Activated CD8-positive, alpha-beta memory T cell treated with anti-CD3 and anti-CD28 coated beads, Interleukin-2, amount 10 ng/mL, durations not matched to agents 7 days and 5 days (primary cell): Measurements from ENCODE around the gene TMEM221. TPM values are rescaled to one million over a fixed set of nuclear protein-coding genes. Genes with fewer than 3 reads are reported as not detected.

Source experiments
- ATAC-seq: fragments of 150-1000 bp; cut with Tn5 transposase; one replicate; pipeline ENCODE4 v1.10.0; 2021; ENCODE audit warnings: moderate library complexity
- CTCF ChIA-PET: fragments of 350-600 bp; sonication (Branson Sonifier 250); formaldehyde crosslinking; loops from one replicate; lab custom pipeline; 2021; ENCODE audit warnings: antibody characterized with exemption; lab: Charles Lee
- DNase-seq: peaks from one replicate; pipeline ENCODE4 v3.0.0-alpha.2; 2020
- H3K27ac Mint-ChIP-seq: one replicate; pipeline ENCODE4 v1.8.0; 2021; ENCODE audit warnings: mild to moderate bottlenecking, mixed read lengths
- H3K27me3 Mint-ChIP-seq: one replicate; pipeline ENCODE4 v1.8.0; 2021; ENCODE audit warnings: mixed read lengths
- H3K36me3 Mint-ChIP-seq: one replicate; pipeline ENCODE4 v1.8.0; 2021; ENCODE audit warnings: mild to moderate bottlenecking, mixed read lengths
- H3K4me1 Mint-ChIP-seq: one replicate; pipeline ENCODE4 v1.8.0; 2021; ENCODE audit warnings: mixed read lengths
- H3K4me3 Mint-ChIP-seq: one replicate; pipeline ENCODE4 v1.8.0; 2021; ENCODE audit warnings: mild to moderate bottlenecking, moderate library complexity, mixed read lengths
- H3K9me3 Mint-ChIP-seq: one replicate; pipeline ENCODE4 v1.8.0; 2022; ENCODE audit warnings: low read depth, mixed read lengths
- total RNA-seq, 2 experiments: library from RNA; stranded (reverse); gene quantifications; one replicate each; pipeline ENCODE4 v1.2.3, GENCODE V29; 2021

The TMEM221 gene
- total RNA-seq, 2 experiments from 2014 or later = not detected

- peaks cover 33% of the 10 kb centered on the region for H3K27me3 Mint-ChIP-seq
- peak; percentile 75 for DNase-seq
- H3K36me3 Mint-ChIP-seq = no peaks in the 10 kb centered on the region
- no peak overlapping the region for H3K4me3 Mint-ChIP-seq
- ATAC-seq = peak; percentile 80
- no peaks in the 10 kb centered on the region for H3K9me3 Mint-ChIP-seq
- CTCF ChIA-PET = interaction anchor here (0.7 to 1.1 kb wide), 3 partner anchors 9 to 695 kb away, joined by 3 read pairs; no protein-coding TSS in a partner anchor
- H3K27ac Mint-ChIP-seq = no peak overlapping the region
- H3K4me1 Mint-ChIP-seq = peaks cover 22% of the 10 kb centered on the region
Measured at GRCh38 chr19:17450264-17451075, 2.0 kb upstream of the TMEM221 start.

GRCh38 chr19:17447704-17448130, 751 bp downstream of the TMEM221 start:
- CTCF ChIA-PET = interaction anchor here (1.1 to 1.3 kb wide), 4 partner anchors 18 to 126 kb away, joined by 3 to 4 read pairs (median 4); no protein-coding TSS in a partner anchor
- H3K27ac Mint-ChIP-seq = no peak overlapping the region
- H3K4me1 Mint-ChIP-seq = peaks cover 22% of the 10 kb centered on the region

GRCh38 chr19:17445526-17446165, 2.8 kb downstream of the TMEM221 start:
- no peak for DNase-seq
- Mint-ChIP-seq H3K27ac (no peak overlapping the region), H3K9me3 (no peaks in the 10 kb centered on the region), H3K27me3 (peaks cover 17% of the 10 kb centered on the region), H3K4me3 (no peak overlapping the region), H3K4me1 (peaks cover 15% of the 10 kb centered on the region), H3K36me3 (no peaks in the 10 kb centered on the region)
- no peak for ATAC-seq
- CTCF ChIA-PET = interaction anchor here (2.6 kb wide), 1 partner anchor 20 kb away, joined by 8 read pairs; no protein-coding TSS in a partner anchor

More at GRCh38 chr19:17447704-17448130, 751 bp downstream of the TMEM221 start:
- no peak for DNase-seq
- H3K4me3 Mint-ChIP-seq = no peak overlapping the region
- no peaks in the 10 kb centered on the region for H3K36me3 Mint-ChIP-seq
- H3K27me3 Mint-ChIP-seq = peaks cover 17% of the 10 kb centered on the region
- no peak for ATAC-seq
- H3K9me3 Mint-ChIP-seq = no peaks in the 10 kb centered on the region

GRCh38 chr19:17441241-17442021, 7.0 kb downstream of the TMEM221 start:
- CTCF ChIA-PET = interaction anchor here (0.7 to 4.6 kb wide), 16 partner anchors 9 to 418 kb away, joined by 3 to 28 read pairs (median 4); partner anchors contain the start of genes BST2 and MVB12A
- ATAC-seq (peak; percentile 51), DNase-seq (peak; percentile 46)
- Mint-ChIP-seq H3K4me3 (no peak overlapping the region), H3K9me3 (no peaks in the 10 kb centered on the region), H3K27me3 (no peaks in the 10 kb centered on the region), H3K27ac (no peak overlapping the region), H3K36me3 (no peaks in the 10 kb centered on the region), H3K4me1 (no peaks in the 10 kb centered on the region)

GRCh38 chr19:17436874-17437267, 11.6 kb downstream of the TMEM221 start:
- ATAC-seq (no peak), DNase-seq (no peak)
- H3K27me3 Mint-ChIP-seq = no peaks in the 10 kb centered on the region
- CTCF ChIA-PET = no interaction called here
- H3K4me3 Mint-ChIP-seq = no peak overlapping the region
- no peaks in the 10 kb centered on the region for H3K9me3 Mint-ChIP-seq
- no peak overlapping the region for H3K27ac Mint-ChIP-seq
- no peaks in the 10 kb centered on the region for H3K4me1 Mint-ChIP-seq
- no peaks in the 10 kb centered on the region for H3K36me3 Mint-ChIP-seq

- Mint-ChIP-seq H3K4me1 (peaks cover 1% of the 10 kb centered on the region), H3K27ac (no peak overlapping the region)
Measured at GRCh38 chr19:17436094-17436873, 12.2 kb downstream of the TMEM221 start.

GRCh38 chr19:17435218-17435617, 13.2 kb downstream of the TMEM221 start:
- no peak overlapping the region for H3K4me3 Mint-ChIP-seq
- DNase-seq (no peak), ATAC-seq (no peak)
- no peak overlapping the region for H3K27ac Mint-ChIP-seq
- H3K36me3 Mint-ChIP-seq = no peaks in the 10 kb centered on the region
- CTCF ChIA-PET = no interaction called here
- peaks cover 1% of the 10 kb centered on the region for H3K4me1 Mint-ChIP-seq
- H3K9me3 Mint-ChIP-seq = no peaks in the 10 kb centered on the region
- no peaks in the 10 kb centered on the region for H3K27me3 Mint-ChIP-seq

More at GRCh38 chr19:17436094-17436873, 12.2 kb downstream of the TMEM221 start:
- no peaks in the 10 kb centered on the region for H3K36me3 Mint-ChIP-seq
- DNase-seq (no peak), ATAC-seq (no peak)
- no peaks in the 10 kb centered on the region for H3K9me3 Mint-ChIP-seq
- H3K4me3 Mint-ChIP-seq = no peak overlapping the region
- H3K27me3 Mint-ChIP-seq = no peaks in the 10 kb centered on the region
- CTCF ChIA-PET = no interaction called here

GRCh38 chr19:17431417-17431816, 17.1 kb downstream of the TMEM221 start:
- H3K4me1 Mint-ChIP-seq = peaks cover 1% of the 10 kb centered on the region
- no peak overlapping the region for H3K27ac Mint-ChIP-seq
- no peaks in the 10 kb centered on the region for H3K27me3 Mint-ChIP-seq

GRCh38 chr19:17429641-17430113, 18.8 kb downstream of the TMEM221 start:
- CTCF ChIA-PET = interaction anchor here (0.6 to 1.7 kb wide), 4 partner anchors 10 to 21 kb away, joined by 3 to 5 read pairs (median 3); partner anchors contain the start of genes MVB12A and TMEM221
- Mint-ChIP-seq H3K27me3 (no peaks in the 10 kb centered on the region), H3K4me1 (peaks cover 2% of the 10 kb centered on the region), H3K9me3 (no peaks in the 10 kb centered on the region), H3K4me3 (no peak overlapping the region), H3K36me3 (no peaks in the 10 kb centered on the region), H3K27ac (no peak overlapping the region)
- no peak for DNase-seq
- ATAC-seq = no peak

More at GRCh38 chr19:17431417-17431816, 17.1 kb downstream of the TMEM221 start:
- DNase-seq (no peak), ATAC-seq (no peak)
- H3K4me3 Mint-ChIP-seq = no peak overlapping the region
- H3K36me3 Mint-ChIP-seq = no peaks in the 10 kb centered on the region
- CTCF ChIA-PET = interaction anchor here (1.0 kb wide), 1 partner anchor 11 kb away, joined by 3 read pairs; no protein-coding TSS in a partner anchor
- no peaks in the 10 kb centered on the region for H3K9me3 Mint-ChIP-seq

- CTCF ChIA-PET = no interaction called here
- Mint-ChIP-seq H3K36me3 (peaks cover 6% of the 10 kb centered on the region), H3K4me3 (no peak overlapping the region), H3K27ac (no peak overlapping the region), H3K27me3 (no peaks in the 10 kb centered on the region), H3K4me1 (peaks cover 10% of the 10 kb centered on the region), H3K9me3 (no peaks in the 10 kb centered on the region)
- peak; percentile 17 for ATAC-seq
- no peak for DNase-seq
Measured at GRCh38 chr19:17424743-17425365, 23.6 kb downstream of the TMEM221 start.

GRCh38 chr19:17423429-17424208, 24.8 kb downstream of the TMEM221 start:
- CTCF ChIA-PET = interaction anchor here (0.7 kb wide), 1 partner anchor 348 kb away, joined by 3 read pairs; no protein-coding TSS in a partner anchor
- ATAC-seq (no peak), DNase-seq (no peak)
- no peaks in the 10 kb centered on the region for H3K9me3 Mint-ChIP-seq
- no peaks in the 10 kb centered on the region for H3K27me3 Mint-ChIP-seq
- no peak overlapping the region for H3K27ac Mint-ChIP-seq
- H3K36me3 Mint-ChIP-seq = peaks cover 6% of the 10 kb centered on the region
- no peak overlapping the region for H3K4me3 Mint-ChIP-seq
- peaks cover 18% of the 10 kb centered on the region for H3K4me1 Mint-ChIP-seq
